HepG2 (cell line): ENCODE results near the gene MALT1. TPM values are rescaled to one million over a fixed set of nuclear protein-coding genes. Genes with fewer than 3 reads are reported as not detected.

ENCODE experiments used
- BCL6 ChIP-seq: IDR thresholded peaks from 2 replicates; pipeline ENCODE4 v1.6.1; 2016; ENCODE audit warnings: missing genetic modification reagents, missing compliant biosample characterization
- GABPB1 ChIP-seq: IDR thresholded peaks from 2 replicates; pipeline ENCODE4 v1.6.1; 2016; ENCODE audit warnings: mild to moderate bottlenecking, missing genetic modification reagents, moderate library complexity, missing compliant biosample characterization
- HMGXB3 ChIP-seq: sonication (generic); formaldehyde crosslinking; IDR thresholded peaks from 2 replicates; pipeline ENCODE4 v1.4.0; 2020; ENCODE audit warnings: missing genetic modification reagents, borderline replicate concordance
- HOXA3 ChIP-seq: sonication (generic); formaldehyde crosslinking; IDR thresholded peaks from 2 replicates; pipeline ENCODE4 v1.5.0; 2020; ENCODE audit warnings: missing genetic modification reagents
- NFAT5 ChIP-seq: sonication (generic); formaldehyde crosslinking; IDR thresholded peaks from 2 replicates; pipeline ENCODE4 v1.4.0; 2020; ENCODE audit warnings: missing genetic modification reagents
- PAWR ChIP-seq: sonication (generic); formaldehyde crosslinking; IDR thresholded peaks from 2 replicates; pipeline ENCODE4 v1.4.0; 2020; ENCODE audit warnings: missing genetic modification reagents, mild to moderate bottlenecking, borderline replicate concordance
- RNF219 ChIP-seq: sonication (generic); formaldehyde crosslinking; IDR thresholded peaks from 2 replicates; pipeline ENCODE4 v1.5.0; 2020; ENCODE audit warnings: mild to moderate bottlenecking, missing genetic modification reagents
- TFDP1 ChIP-seq: IDR thresholded peaks from 2 replicates; pipeline ENCODE4 v1.6.1; 2016; ENCODE audit warnings: missing compliant biosample characterization, missing genetic modification reagents, borderline replicate concordance
- ZFX ChIP-seq: sonication (generic); formaldehyde crosslinking; IDR thresholded peaks from 2 replicates; pipeline ENCODE4 v1.4.0; 2020; ENCODE audit warnings: mild to moderate bottlenecking, low read depth, missing genetic modification reagents, moderate library complexity
- ZNF605 ChIP-seq: sonication (generic); formaldehyde crosslinking; IDR thresholded peaks from 2 replicates; pipeline ENCODE4 v1.8.0; 2022; ENCODE audit warnings: mild to moderate bottlenecking, missing genetic modification reagents
- polyA plus RNA-seq, 8 experiments: library from polyadenylated mRNA; depleted of rRNA in 3 of 8; stranded (reverse) in 7 of 8; unstranded in 1 of 8; fragments of >200 nt; fragmentation: Illumina TruSeq in 4 of 8; extraction: Trizol in 4 of 8; gene quantifications; 2 replicates each; pipeline versions ENCODE4 v1.2.1 to v1.2.3, GENCODE V29; 2011 to 2016; ENCODE audit warnings: low read depth in 4 of 8, missing spikeins in 1 of 8, mixed read lengths in 1 of 8; ENCODE audit not compliant: insufficient read depth in 1 of 8
- total RNA-seq, 5 experiments: library from RNA; depleted of rRNA; stranded (reverse); fragments of >200 nt; fragmentation: Illumina TruSeq; extraction: Trizol; gene quantifications; 2 replicates each; pipeline ENCODE4 v1.2.3, GENCODE V29; 2016; ENCODE audit warnings: low read depth in 1 of 5

MALT1 gene
- total and polyA plus RNA-seq, 2 of the 13 experiments (the other 11 are each of a cell fraction or from before 2014, with no cell fraction given): 43.9 to 89.0 TPM

GRCh38 chr18:58768293-58768974 is 97.2 kb downstream of the MALT1 start (continued):
- TF ChIP-seq NFAT5: 0 out of 2 replicates have a peak, but pooled peaks have one; percentile 34
- peak; percentile 20; the same call in 1 of the 2 replicates for TF ChIP-seq TFDP1
- peak; percentile 59; the same call in 1 of the 2 replicates for TF ChIP-seq ZFX (CRISPR knock-in tag)
- TF ChIP-seq GABPB1: peak; percentile 65; the same call in 1 of the 2 replicates
- TF ChIP-seq ZNF605 (CRISPR knock-in tag): 0 out of 2 replicates have a peak, but pooled peaks have one; percentile 40
- no peak for TF ChIP-seq RNF219 (CRISPR knock-in tag)
- no peak for TF ChIP-seq HMGXB3 (CRISPR knock-in tag)
- TF ChIP-seq PAWR: no peak
- TF ChIP-seq HOXA3: peak; percentile 38; the same call in 1 of the 2 replicates
- 0 out of 2 replicates have a peak, but pooled peaks have one; percentile 19 for TF ChIP-seq BCL6 (CRISPR knock-in tag)
